Measurements from ENCODE around the gene DENND6A.

GRCh38 chr3:57735405-57735804, 42.5 kb upstream of the DENND6A start:
- TF ChIP-seq RAD21 (IDR thresholded peaks at IDR 0.05; ENCODE audit: low read depth) (no peak), CEBPB (IDR thresholded peaks at IDR 0.05) (no peak), MAX (IDR thresholded peaks at IDR 0.05) (no peak), CREB1 (IDR thresholded peaks at IDR 0.05; ENCODE audit: low read depth) (no peak), YY1 (IDR thresholded peaks at IDR 0.05; ENCODE audit: low read depth) (no peak), REST (IDR thresholded peaks at IDR 0.05; ENCODE audit: low read depth) (no peak)

All from Ishikawa (cell line).